Uterus (tissue), 4 donors: ENCODE results near the gene YARS1. TPM values are rescaled to one million over a fixed set of nuclear protein-coding genes. Genes with fewer than 3 reads are reported as not detected.

Source experiments
- DNase-seq, 2 donors: peaks; one replicate each; pipeline ENCODE4 v3.0.0-alpha.2; 2019 to 2020
- H3K27ac ChIP-seq, 2 donors: fragments of 200-600 bp; sonication (generic); 1 replicate in 1 of 2; 2 replicates in 1 of 2; pipeline ENCODE4 v1.5.1; 2016 to 2018
- H3K27me3 ChIP-seq, 2 donors: fragments of 200-600 bp; sonication (generic); one replicate each; pipeline ENCODE4 v1.5.1; 2018 to 2019; ENCODE audit warnings: control low read depth in 1 of 2
- H3K36me3 ChIP-seq, 2 donors: fragments of 200-600 bp; sonication (generic); one replicate each; pipeline ENCODE4 v1.5.1; 2019; ENCODE audit warnings: control low read depth in 1 of 2
- H3K4me1 ChIP-seq, 2 donors: fragments of 200-600 bp; sonication (generic); one replicate each; pipeline ENCODE4 v1.5.1; 2018 to 2019; ENCODE audit warnings: control low read depth in 1 of 2
- H3K4me3 ChIP-seq, 2 donors: fragments of 200-600 bp; sonication (generic); 1 replicate in 1 of 2; 2 replicates in 1 of 2; pipeline ENCODE4 v1.5.1; 2018 to 2019; ENCODE audit warnings: mild to moderate bottlenecking in 1 of 2
- H3K9me3 ChIP-seq, 2 donors: fragments of 200-600 bp; sonication (generic); one replicate each; pipeline ENCODE4 v1.5.1; 2019; ENCODE audit warnings: control low read depth in 1 of 2
- CTCF ChIP-seq, 4 experiments: fragments of 200-600 bp in 2 of 4; fragments of 450-650 bp in 2 of 4; sonication (generic) in 2 of 4; IDR thresholded peaks; one replicate each; pipeline ENCODE4 v1.5.1; 2016 to 2019; ENCODE audit warnings: antibody characterized with exemption in 4 of 4, mild to moderate bottlenecking in 2 of 4, moderate library complexity in 1 of 4
- POLR2A ChIP-seq, 2 donors: fragments of 450-650 bp; IDR thresholded peaks; one replicate each; pipeline ENCODE4 v1.6.1; 2016; ENCODE audit warnings: antibody characterized with exemption in 2 of 2, mild to moderate bottlenecking in 1 of 2, moderate library complexity in 1 of 2
- intact Hi-C: fragments of 100-400 bp; cut with DNase I; formaldehyde crosslinking; loops from one replicate; pipeline ENCODE4 v1.15.1; 2023; ENCODE audit warnings: low total_unique reads
- total RNA-seq, 4 donors: library from RNA; depleted of rRNA in 3 of 4; stranded (reverse); fragments of >200 nt in 3 of 4; gene quantifications; one replicate each; pipeline versions ENCODE4 v1.1.0 to v1.2.4, GENCODE V29; 2014 to 2023
- donor health status: DM: yes; HTN: yes; CAD: no.

YARS1 gene
- total RNA-seq, 4 donors from 2014 or later = 15.9 to 67.7 (median 30.4) TPM

GRCh38 chr1:32764826-32765569, 52.2 kb downstream of the YARS1 start:
- Histone ChIP-seq H3K36me3 (no peaks in the 10 kb centered on the region), H3K4me3 (no peak overlapping the region), H3K27me3 (no peaks in the 10 kb centered on the region), H3K9me3 (no peaks in the 10 kb centered on the region), H3K4me1 (peaks cover 3 to 4% of the 10 kb centered on the region in 2 donors), H3K27ac (no peak overlapping the region)
- TF ChIP-seq POLR2A (IDR thresholded peaks at IDR 0.05) = no peak
- no peak for TF ChIP-seq CTCF (IDR thresholded peaks at IDR 0.05)
- no peak for DNase-seq
- intact Hi-C loops = no loop called here

- H3K4me1 ChIP-seq = peaks cover 4% of the 10 kb centered on the region in 2 donors
- no peaks in the 10 kb centered on the region for H3K27me3 ChIP-seq
- no peak for TF ChIP-seq POLR2A (IDR thresholded peaks at IDR 0.05)
- no peak for TF ChIP-seq CTCF (IDR thresholded peaks at IDR 0.05)
- no peaks in the 10 kb centered on the region for H3K36me3 ChIP-seq
- intact Hi-C loops = no loop called here
- H3K9me3 ChIP-seq = no peaks in the 10 kb centered on the region
- H3K27ac ChIP-seq = no peak overlapping the region
- no peak overlapping the region for H3K4me3 ChIP-seq
- no peak for DNase-seq
These were observed 53.9 kb downstream of the YARS1 start for GRCh38 chr1:32763221-32763620.

- Histone ChIP-seq H3K9me3 (no peaks in the 10 kb centered on the region), H3K4me1 (peaks cover 4% of the 10 kb centered on the region in 2 donors), H3K27ac (peak overlapping the region; percentile 18 to 66), H3K36me3 (no peaks in the 10 kb centered on the region), H3K27me3 (no peaks in the 10 kb centered on the region), H3K4me3 (no peak overlapping the region)
- intact Hi-C loops = no loop called here
- TF ChIP-seq CTCF (IDR thresholded peaks at IDR 0.05) (no peak), POLR2A (IDR thresholded peaks at IDR 0.05) (no peak)
- no peak for DNase-seq
These were observed 55.2 kb downstream of the YARS1 start for GRCh38 chr1:32761936-32762335.

- H3K4me3 ChIP-seq = no peak overlapping the region
- TF ChIP-seq POLR2A (IDR thresholded peaks at IDR 0.05) (no peak), CTCF (IDR thresholded peaks at IDR 0.05) (no peak)
- no peaks in the 10 kb centered on the region for H3K27me3 ChIP-seq
- peak; percentile 64 to 65 for DNase-seq
- no peaks in the 10 kb centered on the region for H3K36me3 ChIP-seq
- intact Hi-C loops = no loop called here
- peaks cover 4% of the 10 kb centered on the region in 2 donors for H3K4me1 ChIP-seq
- no peaks in the 10 kb centered on the region for H3K9me3 ChIP-seq
- H3K27ac ChIP-seq = peak overlapping the region; percentile 18 to 66
These were observed 55.8 kb downstream of the YARS1 start for GRCh38 chr1:32761253-32761877.

- intact Hi-C loops = no loop called here
- H3K27ac ChIP-seq = peak overlapping the region; percentile 60 to 66
- DNase-seq = peak; percentile 73 to 74
- H3K4me3 ChIP-seq = no peak overlapping the region
- H3K27me3 ChIP-seq = no peaks in the 10 kb centered on the region
- H3K4me1 ChIP-seq = peaks cover 4% of the 10 kb centered on the region in 2 donors
- H3K9me3 ChIP-seq = no peaks in the 10 kb centered on the region
- TF ChIP-seq CTCF (IDR thresholded peaks at IDR 0.05) (no peak), POLR2A (IDR thresholded peaks at IDR 0.05) (no peak)
- no peaks in the 10 kb centered on the region for H3K36me3 ChIP-seq
These were observed 57.0 kb downstream of the YARS1 start for GRCh38 chr1:32759997-32760623.
